Panc1 (cell line): ENCODE measurements around the gene EPHA6.

Source experiments
- CTCF ChIP-seq: fragments of 450-650 bp; IDR thresholded peaks from 2 replicates; pipeline ENCODE4 v1.5.1; 2017; ENCODE audit warnings: mild to moderate bottlenecking
- TF ChIP-seq, protein P1 (sequence below), 2 experiments: IDR thresholded peaks; 2 replicates each; pipeline ENCODE4 v1.6.1; 2011 to 2012; ENCODE audit warnings: low read depth in 2 of 2, control low read depth in 1 of 2, low read length in 1 of 2, mild to moderate bottlenecking in 1 of 2, moderate library complexity in 1 of 2; ENCODE audit not compliant: insufficient read depth in 1 of 2

- no peak for TF ChIP-seq CTCF
- TF ChIP-seq, protein P1, sequence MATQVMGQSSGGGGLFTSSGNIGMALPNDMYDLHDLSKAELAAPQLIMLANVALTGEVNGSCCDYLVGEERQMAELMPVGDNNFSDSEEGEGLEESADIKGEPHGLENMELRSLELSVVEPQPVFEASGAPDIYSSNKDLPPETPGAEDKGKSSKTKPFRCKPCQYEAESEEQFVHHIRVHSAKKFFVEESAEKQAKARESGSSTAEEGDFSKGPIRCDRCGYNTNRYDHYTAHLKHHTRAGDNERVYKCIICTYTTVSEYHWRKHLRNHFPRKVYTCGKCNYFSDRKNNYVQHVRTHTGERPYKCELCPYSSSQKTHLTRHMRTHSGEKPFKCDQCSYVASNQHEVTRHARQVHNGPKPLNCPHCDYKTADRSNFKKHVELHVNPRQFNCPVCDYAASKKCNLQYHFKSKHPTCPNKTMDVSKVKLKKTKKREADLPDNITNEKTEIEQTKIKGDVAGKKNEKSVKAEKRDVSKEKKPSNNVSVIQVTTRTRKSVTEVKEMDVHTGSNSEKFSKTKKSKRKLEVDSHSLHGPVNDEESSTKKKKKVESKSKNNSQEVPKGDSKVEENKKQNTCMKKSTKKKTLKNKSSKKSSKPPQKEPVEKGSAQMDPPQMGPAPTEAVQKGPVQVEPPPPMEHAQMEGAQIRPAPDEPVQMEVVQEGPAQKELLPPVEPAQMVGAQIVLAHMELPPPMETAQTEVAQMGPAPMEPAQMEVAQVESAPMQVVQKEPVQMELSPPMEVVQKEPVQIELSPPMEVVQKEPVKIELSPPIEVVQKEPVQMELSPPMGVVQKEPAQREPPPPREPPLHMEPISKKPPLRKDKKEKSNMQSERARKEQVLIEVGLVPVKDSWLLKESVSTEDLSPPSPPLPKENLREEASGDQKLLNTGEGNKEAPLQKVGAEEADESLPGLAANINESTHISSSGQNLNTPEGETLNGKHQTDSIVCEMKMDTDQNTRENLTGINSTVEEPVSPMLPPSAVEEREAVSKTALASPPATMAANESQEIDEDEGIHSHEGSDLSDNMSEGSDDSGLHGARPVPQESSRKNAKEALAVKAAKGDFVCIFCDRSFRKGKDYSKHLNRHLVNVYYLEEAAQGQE (IDR thresholded peaks at IDR 0.05; ENCODE audit: insufficient read depth in 1 of 2, low read depth in 2 of 2, low read length in 1 of 2): no peak
Observed at GRCh38 chr3:96836153-96836915, 21.9 kb downstream of the EPHA6 start.
